ENCODE results near the gene KRT73. TPM values are rescaled to one million over a fixed set of nuclear protein-coding genes. Genes with fewer than 3 reads are reported as not detected.

Gene KRT73
- total RNA-seq, 1 donor from 2014 or later: not detected

GRCh38 chr12:52587563-52587962 lies 30.8 kb downstream of the KRT73 start:
- H3K27me3 Mint-ChIP-seq: peaks cover 8% of the 10 kb centered on the region

GRCh38 chr12:52585946-52586345 lies 32.4 kb downstream of the KRT73 start:
- H3K27me3 Mint-ChIP-seq: peaks cover 8% of the 10 kb centered on the region
- H3K4me3 Mint-ChIP-seq: no peak overlapping the region
- peaks cover 11% of the 10 kb centered on the region for H3K4me1 Mint-ChIP-seq (ENCODE audit: unreplicated experiment)
- no peak for TF ChIP-seq CTCF (conservative IDR thresholded peaks at IDR 0.05)
- DNase-seq (ENCODE audit: extremely low spot score, unreplicated experiment): no peak
- no peak overlapping the region for H3K27ac Mint-ChIP-seq
- no peaks in the 10 kb centered on the region for H3K9me3 Mint-ChIP-seq
- H3K36me3 Mint-ChIP-seq: no peaks in the 10 kb centered on the region

More at GRCh38 chr12:52587563-52587962, 30.8 kb downstream of the KRT73 start:
- Mint-ChIP-seq H3K27ac (no peak overlapping the region), H3K9me3 (no peaks in the 10 kb centered on the region), H3K36me3 (no peaks in the 10 kb centered on the region), H3K4me1 (ENCODE audit: unreplicated experiment) (peaks cover 11% of the 10 kb centered on the region), H3K4me3 (no peak overlapping the region)
- TF ChIP-seq CTCF (conservative IDR thresholded peaks at IDR 0.05): no peak
- DNase-seq (ENCODE audit: extremely low spot score, unreplicated experiment): no peak

- H3K27ac Mint-ChIP-seq: no peak overlapping the region
Measured at GRCh38 chr12:52585066-52585465, 33.3 kb downstream of the KRT73 start.

GRCh38 chr12:52584156-52584682 lies 34.1 kb downstream of the KRT73 start:
- no peak overlapping the region for H3K27ac Mint-ChIP-seq
- no peak for TF ChIP-seq CTCF (conservative IDR thresholded peaks at IDR 0.05)
- no peak for DNase-seq (ENCODE audit: extremely low spot score, unreplicated experiment)
- peaks cover 23% of the 10 kb centered on the region for H3K4me1 Mint-ChIP-seq (ENCODE audit: unreplicated experiment)
- H3K36me3 Mint-ChIP-seq: no peaks in the 10 kb centered on the region
- H3K9me3 Mint-ChIP-seq: no peaks in the 10 kb centered on the region
- H3K4me3 Mint-ChIP-seq: no peak overlapping the region
- peaks cover 8% of the 10 kb centered on the region for H3K27me3 Mint-ChIP-seq

More at GRCh38 chr12:52585066-52585465, 33.3 kb downstream of the KRT73 start:
- Mint-ChIP-seq H3K27me3 (peaks cover 8% of the 10 kb centered on the region), H3K4me1 (ENCODE audit: unreplicated experiment) (peaks cover 19% of the 10 kb centered on the region), H3K9me3 (no peaks in the 10 kb centered on the region), H3K36me3 (no peaks in the 10 kb centered on the region), H3K4me3 (no peak overlapping the region)
- TF ChIP-seq CTCF (conservative IDR thresholded peaks at IDR 0.05): no peak
- no peak for DNase-seq (ENCODE audit: extremely low spot score, unreplicated experiment)

- no peaks in the 10 kb centered on the region for H3K9me3 Mint-ChIP-seq
- peak; percentile 82 for TF ChIP-seq CTCF (conservative IDR thresholded peaks at IDR 0.05)
- peaks cover 23% of the 10 kb centered on the region for H3K4me1 Mint-ChIP-seq (ENCODE audit: unreplicated experiment)
- no peak overlapping the region for H3K4me3 Mint-ChIP-seq
- DNase-seq (ENCODE audit: extremely low spot score, unreplicated experiment): no peak
- no peaks in the 10 kb centered on the region for H3K36me3 Mint-ChIP-seq
- peaks cover 8% of the 10 kb centered on the region for H3K27me3 Mint-ChIP-seq
- H3K27ac Mint-ChIP-seq: peak overlapping the region; percentile 83
Measured at GRCh38 chr12:52582971-52583456, 35.3 kb downstream of the KRT73 start.

Data from type B pancreatic cell (in vitro differentiated cells).